HepG2 (cell line): ENCODE data around the gene SERAC1. TPM values are rescaled to one million over a fixed set of nuclear protein-coding genes. Genes with fewer than 3 reads are reported as not detected.

ENCODE experiments used
- IKZF5 ChIP-seq: IDR thresholded peaks from 2 replicates; pipeline ENCODE4 v1.6.1; 2018; ENCODE audit warnings: missing genetic modification reagents, mild to moderate bottlenecking, missing compliant biosample characterization
- NFATC3 ChIP-seq: sonication (generic); formaldehyde crosslinking; IDR thresholded peaks from 2 replicates; pipeline ENCODE4 v1.5.1; 2020; ENCODE audit warnings: mild to moderate bottlenecking, missing genetic modification reagents
- PHB2 ChIP-seq: fragments of 450-650 bp; IDR thresholded peaks from 2 replicates; pipeline ENCODE4 v1.6.1; 2018; ENCODE audit not compliant: partially characterized antibody
- SALL1 ChIP-seq: sonication (generic); formaldehyde crosslinking; IDR thresholded peaks from 2 replicates; pipeline ENCODE4 v1.8.0; 2022; ENCODE audit warnings: mild to moderate bottlenecking, missing genetic modification reagents
- TARDBP ChIP-seq: sonication (generic); formaldehyde crosslinking; IDR thresholded peaks from 2 replicates; pipeline ENCODE4 v1.8.0; 2022; ENCODE audit warnings: mild to moderate bottlenecking, missing genetic modification reagents
- TGIF2 ChIP-seq: IDR thresholded peaks from 2 replicates; pipeline ENCODE4 v1.6.1; 2016; ENCODE audit warnings: control low read depth, missing compliant biosample characterization
- ZBTB37 ChIP-seq: sonication (generic); formaldehyde crosslinking; IDR thresholded peaks from 2 replicates; pipeline ENCODE4 v1.4.0; 2020; ENCODE audit warnings: mild to moderate bottlenecking, missing genetic modification reagents
- ZNF275 ChIP-seq: sonication (generic); formaldehyde crosslinking; IDR thresholded peaks from 2 replicates; pipeline ENCODE4 v1.8.0; 2022; ENCODE audit warnings: missing genetic modification reagents, mild to moderate bottlenecking, inconsistent platforms, borderline replicate concordance
- ZNF362 ChIP-seq: sonication (generic); formaldehyde crosslinking; IDR thresholded peaks from 2 replicates; pipeline ENCODE4 v1.4.0; 2020; ENCODE audit warnings: missing genetic modification reagents, mild to moderate bottlenecking, borderline replicate concordance
- ZNF460 ChIP-seq: sonication (generic); formaldehyde crosslinking; IDR thresholded peaks from 2 replicates; pipeline ENCODE4 v1.5.1; 2020; ENCODE audit warnings: missing genetic modification reagents, mild to moderate bottlenecking, borderline replicate concordance
- ZNF484 ChIP-seq: sonication (generic); formaldehyde crosslinking; IDR thresholded peaks from 2 replicates; pipeline ENCODE4 v1.5.1; 2020; ENCODE audit warnings: mild to moderate bottlenecking, low read depth, missing genetic modification reagents, borderline replicate concordance
- ZNF800 ChIP-seq: sonication (generic); formaldehyde crosslinking; IDR thresholded peaks from 2 replicates; pipeline ENCODE4 v1.4.0; 2020; ENCODE audit warnings: missing genetic modification reagents
- polyA plus RNA-seq, 8 experiments: library from polyadenylated mRNA; depleted of rRNA in 3 of 8; stranded (reverse) in 7 of 8; unstranded in 1 of 8; fragments of >200 nt; fragmentation: Illumina TruSeq in 4 of 8; extraction: Trizol in 4 of 8; gene quantifications; 2 replicates each; pipeline versions ENCODE4 v1.2.1 to v1.2.3, GENCODE V29; 2011 to 2016; ENCODE audit warnings: low read depth in 4 of 8, missing spikeins in 1 of 8, mixed read lengths in 1 of 8; ENCODE audit not compliant: insufficient read depth in 1 of 8
- total RNA-seq, 5 experiments: library from RNA; depleted of rRNA; stranded (reverse); fragments of >200 nt; fragmentation: Illumina TruSeq; extraction: Trizol; gene quantifications; 2 replicates each; pipeline ENCODE4 v1.2.3, GENCODE V29; 2016; ENCODE audit warnings: low read depth in 1 of 5

Gene SERAC1
- total and polyA plus RNA-seq, 2 of the 13 experiments (the other 11 are each of a cell fraction or from before 2014, with no cell fraction given): 4.5 to 8.1 TPM

- TF ChIP-seq IKZF5 (CRISPR knock-in tag) (peak; percentile 44; the same call in 1 of the 2 replicates), ZNF362 (CRISPR knock-in tag) (0 out of 2 replicates have a peak, but pooled peaks have one; percentile 16), ZNF800 (CRISPR knock-in tag) (no peak), SALL1 (peak; percentile 47; the same call in 1 of the 2 replicates), ZBTB37 (CRISPR knock-in tag) (no peak), ZNF275 (CRISPR knock-in tag) (no peak), TGIF2 (CRISPR knock-in tag) (no peak), TARDBP (peak; percentile 56), ZNF484 (CRISPR knock-in tag) (no peak), PHB2 (no peak), NFATC3 (no peak), ZNF460 (CRISPR knock-in tag) (no peak)
Measured at GRCh38 chr6:158205169-158205944, 37.3 kb upstream of the SERAC1 start (continued).
